Mesenchymal stem cell (in vitro differentiated cells and primary cell): ENCODE data around the gene CTNNA3.

Experiments used
- DNase-seq: peaks from one replicate; pipeline ENCODE4 v3.0.0-alpha.2; 2013
- H2AFZ ChIP-seq: one replicate; pipeline ENCODE4 v1.6.1; 2013; ENCODE audit warnings: low read depth, mild to moderate bottlenecking, control low read depth, inconsistent platforms, low read length, moderate library complexity
- H2AK5ac ChIP-seq: 2 replicates; pipeline ENCODE4 v1.6.1; 2013; ENCODE audit warnings: low read length, moderate library complexity, mild to moderate bottlenecking, inconsistent platforms; ENCODE audit not compliant: severe bottlenecking
- H2BK120ac ChIP-seq: one replicate; pipeline ENCODE4 v1.6.1; 2013; ENCODE audit warnings: low read depth, mild to moderate bottlenecking, inconsistent platforms, low read length, moderate library complexity
- H2BK12ac ChIP-seq, 2 experiments: one replicate each; pipeline ENCODE4 v1.6.1; 2013; ENCODE audit warnings: inconsistent platforms in 2 of 2, low read length in 2 of 2, mild to moderate bottlenecking in 2 of 2, moderate library complexity in 2 of 2, control low read depth in 1 of 2
- H2BK15ac ChIP-seq: one replicate; pipeline ENCODE4 v1.6.1; 2013; ENCODE audit warnings: mild to moderate bottlenecking, low read depth, inconsistent platforms; ENCODE audit not compliant: poor library complexity, severe bottlenecking
- H2BK5ac ChIP-seq: 2 replicates; pipeline ENCODE4 v1.6.1; 2013; ENCODE audit warnings: low read depth, mild to moderate bottlenecking, low read length, control low read depth, inconsistent platforms; ENCODE audit not compliant: poor library complexity, severe bottlenecking
- H3K14ac ChIP-seq, 2 experiments: one replicate each; pipeline ENCODE4 v1.6.1; 2013; ENCODE audit warnings: inconsistent platforms in 2 of 2, low read length in 2 of 2, control low read depth in 1 of 2, mild to moderate bottlenecking in 1 of 2, moderate library complexity in 1 of 2
- H3K18ac ChIP-seq, 2 experiments: one replicate each; pipeline ENCODE4 v1.6.1; 2013; ENCODE audit warnings: inconsistent platforms in 2 of 2, low read length in 2 of 2, control low read depth in 1 of 2, low read depth in 1 of 2, mild to moderate bottlenecking in 1 of 2
- H3K23ac ChIP-seq, 2 experiments: one replicate each; pipeline ENCODE4 v1.6.1; 2013; ENCODE audit warnings: inconsistent platforms in 2 of 2, low read length in 2 of 2, mild to moderate bottlenecking in 2 of 2, moderate library complexity in 2 of 2, control low read depth in 1 of 2
- H3K27ac ChIP-seq: 2 replicates; pipeline ENCODE4 v1.5.1; 2013; ENCODE audit warnings: mild to moderate bottlenecking, moderate library complexity, low read length, control low read depth, inconsistent platforms; ENCODE audit not compliant: poor library complexity, severe bottlenecking
- H3K27me3 ChIP-seq, 2 experiments: 2 replicates each; pipeline versions ENCODE4 v1.6.1 to v1.7.0; 2013; ENCODE audit warnings: low read length in 2 of 2, mild to moderate bottlenecking in 2 of 2, moderate library complexity in 2 of 2, control low read depth in 1 of 2, inconsistent platforms in 1 of 2; ENCODE audit not compliant: control insufficient read depth in 1 of 2, insufficient read depth in 1 of 2
- H3K36me3 ChIP-seq, 2 experiments: 2 replicates each; pipeline versions ENCODE4 v1.6.1 to v1.7.0; 2013; ENCODE audit warnings: low read length in 2 of 2, control low read depth in 1 of 2, inconsistent platforms in 1 of 2, low read depth in 1 of 2, mild to moderate bottlenecking in 1 of 2; ENCODE audit not compliant: insufficient read depth in 2 of 2, control insufficient read depth in 1 of 2
- H3K4ac ChIP-seq, 2 experiments: one replicate each; pipeline ENCODE4 v1.6.1; 2013; ENCODE audit warnings: inconsistent platforms in 2 of 2, low read length in 2 of 2, mild to moderate bottlenecking in 2 of 2, moderate library complexity in 2 of 2, control low read depth in 1 of 2, low read depth in 1 of 2
- H3K4me1 ChIP-seq: 2 replicates; pipeline ENCODE4 v1.6.1; 2013; ENCODE audit warnings: low read depth, low read length, control low read depth; ENCODE audit not compliant: control insufficient read depth, insufficient read depth
- H3K4me2 ChIP-seq: 2 replicates; pipeline ENCODE4 v1.6.1; 2013; ENCODE audit warnings: low read length, mild to moderate bottlenecking, inconsistent platforms; ENCODE audit not compliant: poor library complexity, severe bottlenecking
- H3K4me3 ChIP-seq, 2 experiments: 2 replicates each; pipeline versions ENCODE4 v1.5.1 to v1.7.0; 2013; ENCODE audit warnings: low read length in 2 of 2, mild to moderate bottlenecking in 2 of 2, control low read depth in 1 of 2, low read depth in 1 of 2; ENCODE audit not compliant: insufficient read depth in 1 of 2
- H3K79me1 ChIP-seq: replicated peaks from 2 replicates; pipeline ENCODE4 v1.6.1; 2013; ENCODE audit warnings: mild to moderate bottlenecking, control low read depth, low read length, inconsistent platforms; ENCODE audit not compliant: poor library complexity, severe bottlenecking
- H3K9ac ChIP-seq: 2 replicates; pipeline ENCODE4 v1.7.0; 2013; ENCODE audit warnings: mild to moderate bottlenecking, low read length, moderate library complexity
- H3K9me3 ChIP-seq: 2 replicates; pipeline ENCODE4 v1.7.0; 2013; ENCODE audit warnings: mild to moderate bottlenecking, low read length; ENCODE audit not compliant: control insufficient read depth
- H4K8ac ChIP-seq: one replicate; pipeline ENCODE4 v1.6.1; 2013; ENCODE audit warnings: inconsistent platforms, mild to moderate bottlenecking, low read length, moderate library complexity
- H4K91ac ChIP-seq: one replicate; pipeline ENCODE4 v1.6.1; 2013; ENCODE audit warnings: mild to moderate bottlenecking, low read length, inconsistent platforms
- WGBS: methylation state at CpG from one replicate; pipeline ENCODE4 v1.1.7; 2013; ENCODE audit warnings: mixed read lengths; 5-methylcytosine and 5-hydroxymethylcytosine counted together

Gene CTNNA3

DNA sequence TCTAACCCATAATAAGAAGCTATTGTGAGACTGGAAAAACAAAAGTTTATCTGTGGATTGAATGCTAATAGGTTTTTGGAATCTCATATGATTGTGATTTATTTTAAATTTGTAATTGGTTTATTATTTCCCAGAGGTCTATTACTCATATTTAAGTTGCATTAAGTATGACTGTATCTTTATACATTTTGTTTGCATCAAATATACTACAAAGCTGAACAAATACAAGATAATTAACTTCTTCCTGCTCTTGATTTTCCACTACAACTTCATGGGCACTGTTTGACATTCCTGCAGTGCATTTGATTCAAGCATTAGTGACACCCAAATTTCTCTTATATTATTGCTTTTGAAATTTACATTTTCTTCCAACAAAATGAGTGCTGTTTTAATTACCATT is 1073.9 kb downstream of the CTNNA3 start:
- Histone ChIP-seq H3K14ac (no peak overlapping the region), H3K4ac (no peak overlapping the region), H3K18ac (no peak overlapping the region), H3K4me2 (no peak overlapping the region), H3K4me1 (no peaks in the 10 kb centered on the region), H3K9me3 (no peaks in the 10 kb centered on the region), H3K79me1 (no peaks in the 10 kb centered on the region), H2AK5ac (no peak overlapping the region), H2AFZ (no peak overlapping the region), H3K27ac (no peak overlapping the region), H4K8ac (no peak overlapping the region), H2BK15ac (no peak overlapping the region), H3K36me3 (no peaks in the 10 kb centered on the region), H3K4me3 (no peak overlapping the region), H3K27me3 (no peaks in the 10 kb centered on the region), H3K9ac (no peak overlapping the region), H2BK5ac (no peak overlapping the region), H2BK12ac (no peak overlapping the region), H3K23ac (no peak overlapping the region), H2BK120ac (no peak overlapping the region), H4K91ac (no peak overlapping the region)
- no peak for DNase-seq

DNA sequence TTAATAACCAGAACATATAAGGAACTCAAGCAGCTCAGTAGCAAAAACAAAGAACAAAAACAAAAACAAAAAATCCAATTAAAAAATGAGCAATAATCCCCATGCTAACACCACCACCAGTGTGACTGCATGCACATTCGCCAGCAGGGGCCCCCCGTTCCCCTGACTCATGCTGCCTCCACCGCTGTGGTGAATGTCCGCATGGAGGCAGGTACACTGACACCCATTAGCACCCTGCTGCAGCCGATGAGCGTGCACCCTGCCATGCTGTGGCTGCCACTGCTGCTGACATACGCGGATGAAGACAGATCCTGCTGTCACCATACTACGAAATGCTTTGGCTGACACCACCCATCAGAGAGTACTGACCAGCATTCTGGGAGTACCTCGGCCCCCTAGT is 1091.8 kb downstream of the CTNNA3 start:
- no peak for DNase-seq
- WGBS: 88% methylated on average over 10 of the region's 10 CpGs

DNA sequence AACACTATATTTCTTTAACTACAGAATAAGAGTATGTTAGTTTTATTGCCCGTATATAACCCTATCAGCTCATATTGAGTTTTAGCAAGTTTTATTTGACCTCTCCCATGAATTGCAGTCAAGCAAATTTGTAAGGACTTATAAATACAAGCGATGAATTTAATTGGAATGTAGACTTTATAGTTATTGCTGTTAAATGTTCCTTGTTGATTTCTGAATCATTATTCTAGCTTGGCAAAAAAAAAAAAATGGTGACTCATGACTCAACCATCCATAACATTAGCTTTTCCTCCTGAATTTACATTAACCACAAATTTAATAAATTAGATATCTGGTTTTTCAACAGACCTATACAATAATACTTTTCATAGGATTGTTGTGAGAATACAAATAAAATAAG is 1104.1 kb downstream of the CTNNA3 start:
- no peak overlapping the region for H2BK120ac ChIP-seq
- no peak overlapping the region for H3K4me3 ChIP-seq
- H3K36me3 ChIP-seq: no peaks in the 10 kb centered on the region
- WGBS: no CpG with 5 or more reads among the region's 2 CpGs
- H3K4ac ChIP-seq: no peak overlapping the region
- peaks cover 5% of the 10 kb centered on the region for H3K9me3 ChIP-seq
- no peak overlapping the region for H3K9ac ChIP-seq
- no peak overlapping the region for H2BK12ac ChIP-seq
- no peak overlapping the region for H3K4me2 ChIP-seq
- no peak overlapping the region for H2AK5ac ChIP-seq
- no peaks in the 10 kb centered on the region for H3K27me3 ChIP-seq
- H4K91ac ChIP-seq: no peak overlapping the region
- H3K27ac ChIP-seq: no peak overlapping the region
- no peak overlapping the region for H2AFZ ChIP-seq
- H3K79me1 ChIP-seq: no peaks in the 10 kb centered on the region
- H3K14ac ChIP-seq: no peak overlapping the region
- H2BK5ac ChIP-seq: no peak overlapping the region
- H3K23ac ChIP-seq: no peak overlapping the region
- H4K8ac ChIP-seq: no peak overlapping the region
- no peak overlapping the region for H2BK15ac ChIP-seq
- H3K4me1 ChIP-seq: peaks cover 4% of the 10 kb centered on the region
- no peak for DNase-seq
- no peak overlapping the region for H3K18ac ChIP-seq

More for the DNA sequence above, 1091.8 kb downstream of the CTNNA3 start:
- no peak overlapping the region for H4K8ac ChIP-seq
- H3K4ac ChIP-seq: no peak overlapping the region
- H2BK15ac ChIP-seq: no peak overlapping the region
- H3K9me3 ChIP-seq: peaks cover 49% of the 10 kb centered on the region
- H3K9ac ChIP-seq: no peak overlapping the region
- H2AFZ ChIP-seq: no peak overlapping the region
- no peak overlapping the region for H2AK5ac ChIP-seq
- H3K79me1 ChIP-seq: no peaks in the 10 kb centered on the region
- H3K27ac ChIP-seq: no peak overlapping the region
- H3K4me2 ChIP-seq: no peak overlapping the region
- H3K18ac ChIP-seq: no peak overlapping the region
- H2BK120ac ChIP-seq: no peak overlapping the region
- H3K36me3 ChIP-seq: no peaks in the 10 kb centered on the region
- H3K23ac ChIP-seq: no peak overlapping the region
- no peak overlapping the region for H3K4me3 ChIP-seq
- H2BK5ac ChIP-seq: no peak overlapping the region
- no peak overlapping the region for H4K91ac ChIP-seq
- H3K14ac ChIP-seq: no peak overlapping the region
- H3K4me1 ChIP-seq: no peaks in the 10 kb centered on the region
- H2BK12ac ChIP-seq: no peak overlapping the region
- no peaks in the 10 kb centered on the region for H3K27me3 ChIP-seq

DNA sequence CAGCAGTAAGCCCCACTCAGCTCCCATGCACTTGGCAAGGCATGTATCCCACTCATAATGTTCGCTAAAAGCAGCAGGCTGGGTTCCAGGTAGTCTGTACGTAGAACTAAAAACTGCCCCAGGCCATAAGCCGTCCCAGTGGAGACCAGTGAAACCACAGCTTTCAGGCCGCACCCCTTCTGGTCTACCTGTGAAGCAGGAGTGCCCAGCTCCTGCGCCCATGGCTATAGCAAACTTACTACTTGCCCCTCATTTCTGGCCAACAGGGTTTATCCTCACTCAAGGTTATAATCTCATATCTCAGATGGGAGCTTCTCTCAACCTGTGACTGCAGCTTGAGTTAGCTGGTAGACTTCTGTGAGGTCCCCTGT is 1108.3 kb downstream of the CTNNA3 start:
- Histone ChIP-seq H3K4me1 (peaks cover 4% of the 10 kb centered on the region), H3K27me3 (no peaks in the 10 kb centered on the region), H3K18ac (no peak overlapping the region), H3K4me2 (no peak overlapping the region), H2AK5ac (no peak overlapping the region), H2AFZ (peak overlapping the region; percentile 14), H4K8ac (no peak overlapping the region), H2BK5ac (no peak overlapping the region), H3K79me1 (no peaks in the 10 kb centered on the region), H3K9ac (no peak overlapping the region), H2BK15ac (no peak overlapping the region), H4K91ac (no peak overlapping the region), H2BK12ac (no peak overlapping the region), H3K4me3 (no peak overlapping the region), H3K14ac (no peak overlapping the region), H2BK120ac (no peak overlapping the region), H3K23ac (no peak overlapping the region), H3K36me3 (no peaks in the 10 kb centered on the region), H3K27ac (no peak overlapping the region), H3K9me3 (no peaks in the 10 kb centered on the region), H3K4ac (no peak overlapping the region)
- 78% methylated on average over 5 of the region's 5 CpGs for WGBS
- DNase-seq: no peak
